Testis (tissue), 3 donors: ENCODE results near the gene GRM8. TPM values are rescaled to one million over a fixed set of nuclear protein-coding genes. Genes with fewer than 3 reads are reported as not detected.
A peak's percentile ranks its signal among the peaks of the same experiment; 100 is the strongest.
"Not testable (repeated sequence)": the region's sequence is repeated elsewhere in the genome, so short reads cannot be mapped to it uniquely, and the experiment has no call there.

Source experiments
- DNase-seq: peaks from one replicate; pipeline ENCODE4 v3.0.0-alpha.2; 2019
- H3K27ac ChIP-seq, 2 donors: fragments of 200-600 bp; sonication (generic); one replicate each; pipeline ENCODE4 v1.5.1; 2019
- H3K27me3 ChIP-seq: fragments of 200-600 bp; sonication (generic); one replicate; pipeline ENCODE4 v1.5.1; 2019
- H3K36me3 ChIP-seq: fragments of 200-600 bp; sonication (generic); one replicate; pipeline ENCODE4 v1.5.1; 2017; ENCODE audit warnings: low read depth; ENCODE audit errors: missing control alignments
- H3K4me1 ChIP-seq: fragments of 200-600 bp; sonication (generic); one replicate; pipeline ENCODE4 v1.5.1; 2019
- H3K4me3 ChIP-seq, 2 donors: fragments of 200-600 bp; sonication (generic); one replicate each; pipeline ENCODE4 v1.5.1; 2017 to 2019
- H3K9me3 ChIP-seq: fragments of 200-600 bp; sonication (generic); one replicate; pipeline ENCODE4 v1.5.1; 2017
- POLR2A ChIP-seq: fragments of 450-650 bp; IDR thresholded peaks from one replicate; pipeline ENCODE4 v1.6.1; 2017; ENCODE audit warnings: antibody characterized with exemption, mild to moderate bottlenecking, moderate library complexity
- WGBS, 2 donors: methylation state at CpG; one replicate each; pipeline ENCODE4 v1.1.5; 2018; 5-methylcytosine and 5-hydroxymethylcytosine counted together
- intact Hi-C: fragments of 100-400 bp; cut with DNase I; formaldehyde crosslinking; loops from one replicate; pipeline ENCODE4 v1.15.1; 2023; ENCODE audit warnings: low total_unique reads
- polyA plus RNA-seq: library from polyadenylated mRNA; stranded (reverse); fragments of 350-450 nt; fragmentation: Illumina TruSeq; extraction: RNeasy Lipid Tissue Mini Kit (QIAGEN cat#74804); gene quantifications from one replicate; pipeline ENCODE4 v1.2.3, GENCODE V29; 2014; ENCODE audit warnings: low read depth, low replicate concordance; ENCODE audit not compliant: insufficient read depth
- total RNA-seq, 2 donors: library from RNA; depleted of rRNA; stranded (reverse); fragments of >200 nt; gene quantifications; one replicate each; pipeline ENCODE4 v1.2.3, GENCODE V29; 2016
- TF ChIP-seq, protein P1 (sequence below), 3 experiments: fragments of 450-650 bp in 2 of 3; fragments of 200-600 bp in 1 of 3; sonication (generic) in 1 of 3; IDR thresholded peaks; one replicate each; pipeline ENCODE4 v1.5.1; 2016 to 2019; ENCODE audit warnings: antibody characterized with exemption in 3 of 3, mild to moderate bottlenecking in 2 of 3, moderate library complexity in 1 of 3

The GRM8 gene
- total and polyA plus RNA-seq, 3 donors from 2014 or later: 7.1 to 8.2 (median 7.1) TPM

DNA sequence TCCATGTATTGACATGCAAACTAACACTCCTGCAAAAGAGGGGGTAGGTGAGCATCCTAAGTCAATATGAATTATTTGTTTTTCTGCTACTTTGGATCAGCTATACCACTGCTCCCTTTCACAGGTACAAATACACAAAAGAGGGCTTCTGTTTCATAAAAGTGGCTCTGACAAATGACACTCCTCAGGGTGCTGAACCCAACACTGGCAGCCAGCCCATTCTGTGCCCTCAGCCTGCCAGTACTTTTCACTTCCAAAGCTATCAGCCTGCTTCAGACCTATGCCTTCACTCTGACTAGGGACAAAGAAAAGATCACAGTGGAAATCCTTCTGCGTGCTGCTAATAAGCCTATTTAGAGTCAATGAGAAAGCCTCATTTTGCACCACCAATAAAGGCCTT lies 364.8 kb downstream of the GRM8 start:
- DNase-seq, H3K9me3 ChIP-seq, H3K4me1 ChIP-seq, H3K27ac ChIP-seq, H3K36me3 ChIP-seq, H3K4me3 ChIP-seq, intact Hi-C loops, H3K27me3 ChIP-seq: not testable (repeated sequence)
- 72 to 80% methylated on average over 1 of the region's 1 CpG for WGBS, 2 donors

DNA sequence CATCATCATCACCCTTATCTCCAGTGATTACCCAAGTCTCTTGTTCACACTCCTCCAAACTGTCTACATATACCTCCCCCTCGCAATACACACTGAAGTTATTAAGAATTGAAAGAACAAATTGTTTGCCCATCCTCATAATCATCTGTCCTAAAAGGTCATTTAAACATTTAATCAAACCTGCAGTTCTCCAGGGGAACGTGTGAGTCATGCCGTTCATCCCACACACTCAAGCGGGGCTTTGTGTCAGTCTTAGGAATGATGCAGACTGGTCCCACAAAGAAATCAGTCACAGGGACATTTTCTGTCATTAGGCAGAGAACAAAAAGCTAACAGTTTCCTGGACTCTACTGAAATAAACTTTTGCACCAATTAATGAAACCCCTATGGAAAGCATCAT lies 365.2 kb downstream of the GRM8 start:
- DNase-seq, H3K4me1 ChIP-seq, H3K36me3 ChIP-seq, intact Hi-C loops, H3K27ac ChIP-seq, H3K27me3 ChIP-seq, H3K4me3 ChIP-seq, H3K9me3 ChIP-seq: not testable (repeated sequence)
- 34 to 46% methylated on average over 4 of the region's 4 CpGs for WGBS, 2 donors

DNA sequence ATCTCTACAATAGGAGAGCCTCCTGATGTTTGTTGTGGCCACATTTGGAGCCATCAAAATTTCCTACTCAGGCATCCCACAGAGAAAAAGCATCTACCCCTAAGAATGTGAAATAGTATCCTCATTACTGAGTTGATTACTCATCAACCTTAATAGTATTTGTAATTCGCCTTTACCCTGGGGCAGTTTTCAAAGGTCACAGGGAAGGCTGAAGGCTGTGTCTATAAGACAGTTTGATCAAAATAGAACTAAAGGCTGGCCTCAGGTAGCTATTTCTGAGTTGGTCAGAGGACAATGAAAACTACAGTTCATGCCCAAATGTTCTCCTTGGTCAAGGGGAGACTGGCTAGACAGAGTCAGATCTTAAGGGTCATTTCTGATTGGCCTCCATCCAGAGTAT lies 370.0 kb downstream of the GRM8 start:
- H3K4me1 ChIP-seq, H3K36me3 ChIP-seq, H3K27me3 ChIP-seq, H3K27ac ChIP-seq, H3K9me3 ChIP-seq, intact Hi-C loops, H3K4me3 ChIP-seq, DNase-seq: not testable (repeated sequence)
- WGBS, 2 donors: 81 to 91% methylated on average over 1 of the region's 1 CpG

DNA sequence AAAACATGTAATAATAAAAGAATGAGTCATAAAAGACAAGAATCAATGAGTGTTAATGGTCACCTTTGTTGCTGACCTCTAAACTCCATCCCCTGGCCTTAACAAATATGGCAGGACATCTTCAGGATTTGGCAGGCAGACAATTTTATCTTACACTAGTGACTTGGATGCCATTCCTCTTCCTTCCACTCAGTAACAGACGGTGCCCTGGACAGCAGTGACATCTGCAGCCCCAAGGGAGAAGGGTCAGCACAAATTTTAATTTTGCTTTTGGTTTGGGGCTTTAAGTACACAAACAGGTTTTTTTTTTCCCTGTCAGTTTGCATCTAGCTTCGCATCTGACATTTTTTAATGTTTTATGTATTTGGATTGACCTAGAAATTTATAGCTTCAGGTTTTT lies 370.8 kb downstream of the GRM8 start:
- H3K9me3 ChIP-seq, H3K4me3 ChIP-seq, H3K4me1 ChIP-seq, H3K36me3 ChIP-seq, H3K27ac ChIP-seq, H3K27me3 ChIP-seq, DNase-seq, intact Hi-C loops: not testable (repeated sequence)
- 63% methylated on average over 2 of the region's 2 CpGs for WGBS, 2 donors

DNA sequence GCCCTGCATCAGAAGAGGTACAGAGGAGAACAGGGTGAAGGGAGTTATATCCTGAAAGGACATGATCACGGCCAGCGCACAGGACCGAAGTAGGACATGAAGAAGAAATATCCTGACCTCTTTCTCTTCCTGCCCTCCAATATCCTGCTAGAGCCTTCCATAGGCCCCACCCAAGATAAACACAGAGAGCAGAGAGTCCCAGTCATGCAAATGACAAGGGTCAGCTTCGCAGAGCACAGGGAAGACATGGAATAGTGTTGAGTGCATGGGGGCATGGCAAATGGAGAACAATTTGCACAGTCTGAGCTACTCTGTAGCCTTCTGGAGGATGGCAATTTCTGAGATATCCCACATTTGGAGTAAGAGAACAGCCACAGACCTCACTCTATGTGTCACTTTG lies 371.4 kb downstream of the GRM8 start:
- intact Hi-C loops: no loop called here

DNA sequence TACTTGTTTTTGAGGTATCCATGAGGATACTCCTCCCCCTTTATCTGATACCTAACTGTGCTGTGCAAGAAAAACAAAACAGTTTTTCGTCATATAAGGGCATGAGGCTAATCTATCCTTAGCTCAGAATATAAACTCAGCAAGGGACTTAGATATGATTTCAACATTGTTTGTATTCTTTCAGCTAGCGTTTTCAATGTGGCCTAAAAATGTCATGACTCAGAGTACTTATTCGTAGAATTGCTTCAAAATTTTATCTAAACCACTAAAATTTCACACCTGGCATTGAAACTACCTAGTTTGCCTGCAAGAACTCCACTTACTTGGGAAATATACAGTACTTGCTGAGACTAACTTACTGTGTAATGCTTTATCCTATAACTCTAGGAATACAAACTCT lies 376.2 kb downstream of the GRM8 start:
- H3K36me3 ChIP-seq, H3K4me3 ChIP-seq, DNase-seq, H3K27ac ChIP-seq, intact Hi-C loops, H3K9me3 ChIP-seq, H3K4me1 ChIP-seq, H3K27me3 ChIP-seq: not testable (repeated sequence)
- WGBS, 2 donors: 83 to 84% methylated on average over 3 of the region's 3 CpGs

More for the DNA sequence above, 371.4 kb downstream of the GRM8 start:
- no peaks in the 10 kb centered on the region for H3K27me3 ChIP-seq
- no peak overlapping the region for H3K4me3 ChIP-seq
- H3K27ac ChIP-seq: no peak overlapping the region
- DNase-seq: no peak
- H3K36me3 ChIP-seq: no peaks in the 10 kb centered on the region
- H3K4me1 ChIP-seq: no peaks in the 10 kb centered on the region
- H3K9me3 ChIP-seq: no peaks in the 10 kb centered on the region
- TF ChIP-seq, protein P1, sequence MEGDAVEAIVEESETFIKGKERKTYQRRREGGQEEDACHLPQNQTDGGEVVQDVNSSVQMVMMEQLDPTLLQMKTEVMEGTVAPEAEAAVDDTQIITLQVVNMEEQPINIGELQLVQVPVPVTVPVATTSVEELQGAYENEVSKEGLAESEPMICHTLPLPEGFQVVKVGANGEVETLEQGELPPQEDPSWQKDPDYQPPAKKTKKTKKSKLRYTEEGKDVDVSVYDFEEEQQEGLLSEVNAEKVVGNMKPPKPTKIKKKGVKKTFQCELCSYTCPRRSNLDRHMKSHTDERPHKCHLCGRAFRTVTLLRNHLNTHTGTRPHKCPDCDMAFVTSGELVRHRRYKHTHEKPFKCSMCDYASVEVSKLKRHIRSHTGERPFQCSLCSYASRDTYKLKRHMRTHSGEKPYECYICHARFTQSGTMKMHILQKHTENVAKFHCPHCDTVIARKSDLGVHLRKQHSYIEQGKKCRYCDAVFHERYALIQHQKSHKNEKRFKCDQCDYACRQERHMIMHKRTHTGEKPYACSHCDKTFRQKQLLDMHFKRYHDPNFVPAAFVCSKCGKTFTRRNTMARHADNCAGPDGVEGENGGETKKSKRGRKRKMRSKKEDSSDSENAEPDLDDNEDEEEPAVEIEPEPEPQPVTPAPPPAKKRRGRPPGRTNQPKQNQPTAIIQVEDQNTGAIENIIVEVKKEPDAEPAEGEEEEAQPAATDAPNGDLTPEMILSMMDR (IDR thresholded peaks at IDR 0.05): no peak
- no peak for TF ChIP-seq POLR2A
- WGBS, 2 donors: 82 to 94% methylated on average over 4 of the region's 4 CpGs

DNA sequence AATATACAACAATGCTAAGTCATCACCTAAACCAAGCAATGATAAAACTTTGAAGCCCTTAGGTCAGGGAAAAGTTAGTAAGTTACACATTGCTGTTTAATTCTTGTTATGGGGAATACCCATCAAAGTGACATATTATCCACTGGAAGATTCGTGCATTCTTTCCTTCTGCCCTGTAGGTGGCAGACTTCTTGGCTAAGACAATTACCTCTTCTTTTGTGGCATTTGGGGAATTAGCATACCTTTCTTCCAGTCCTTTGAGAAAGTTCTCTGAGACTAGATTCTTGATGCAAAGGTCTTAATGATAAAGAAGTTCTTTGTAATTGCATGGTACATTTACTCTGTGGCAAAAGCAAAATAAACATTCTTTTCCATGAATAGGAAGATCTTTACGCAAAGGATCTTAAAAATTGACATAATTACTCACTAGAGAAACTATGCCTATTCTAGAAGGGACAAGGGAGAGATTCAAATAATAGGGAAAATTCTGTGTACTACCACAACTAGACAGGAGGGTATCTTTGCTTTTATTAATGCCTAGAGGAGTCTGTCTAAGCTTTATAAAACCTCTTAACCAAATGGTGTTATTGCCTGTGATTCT lies 395.9 kb downstream of the GRM8 start:
- Histone ChIP-seq H3K36me3 (no peaks in the 10 kb centered on the region), H3K4me3 (no peak overlapping the region)

More for the DNA sequence above, 395.9 kb downstream of the GRM8 start:
- intact Hi-C loops: no loop called here
- TF ChIP-seq, protein P1 (IDR thresholded peaks at IDR 0.05): peak in 2 of 3 experiments; percentile 21 to 45
- no peak for TF ChIP-seq POLR2A
- Histone ChIP-seq H3K9me3 (no peaks in the 10 kb centered on the region), H3K4me1 (no peaks in the 10 kb centered on the region), H3K27ac (no peak overlapping the region), H3K27me3 (no peaks in the 10 kb centered on the region)
- no peak for DNase-seq
- WGBS, 2 donors: 56 to 64% methylated on average over 2 of the region's 2 CpGs
